Activated CD4-positive, alpha-beta T cell treated with anti-CD3 and anti-CD28 coated beads, Interleukin-2, amount 50 U/mL, for 1 hour (primary cell): ENCODE results near the gene NUTM2A.
"Not testable (repeated sequence)": the region's sequence is repeated elsewhere in the genome, so short reads cannot be mapped to it uniquely, and the experiment has no call there.

Experiments used
- DNase-seq: peaks from one replicate; pipeline ENCODE4 v3.0.0-alpha.2; 2020

NUTM2A gene

DNA sequence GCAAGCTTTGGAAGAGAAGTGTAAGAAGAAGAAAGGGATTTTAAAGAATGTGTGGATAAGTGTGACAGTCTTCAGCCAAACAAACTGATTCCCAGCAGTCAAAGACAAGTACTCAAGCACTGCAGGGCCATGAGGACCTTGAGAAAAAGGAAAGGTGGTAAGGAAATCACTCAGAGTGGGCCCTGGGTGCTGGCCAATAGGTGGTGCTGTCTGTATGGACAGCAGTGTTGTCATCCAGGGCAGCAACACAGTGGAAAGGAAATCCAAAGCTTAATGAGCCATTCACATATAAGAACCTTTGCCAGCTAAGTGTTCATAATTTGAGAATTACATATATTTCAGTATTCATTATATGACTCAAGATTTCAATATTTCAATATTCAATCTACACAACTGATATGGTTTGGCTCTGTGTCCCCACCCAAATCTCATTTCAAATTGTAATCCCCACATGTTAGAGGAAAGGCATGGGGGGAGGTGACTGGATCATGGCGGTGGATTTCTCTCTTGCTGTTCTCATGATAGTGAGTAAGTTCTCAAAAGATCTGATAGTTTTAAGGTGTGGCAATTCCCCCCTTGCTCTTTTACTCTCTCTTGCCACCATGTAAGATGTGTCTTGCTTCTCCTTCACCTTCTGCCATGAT lies 55.6 kb downstream of the NUTM2A start:
- DNase-seq: not testable (repeated sequence)
